ENCODE results near the gene MME. TPM values are rescaled to one million over a fixed set of nuclear protein-coding genes. Genes with fewer than 3 reads are reported as not detected.

MME gene
- total and polyA plus RNA-seq, 2 donors (not counting 1 experiment from before 2014, with no cell fraction given) = 137 to 451 TPM

- DNase-seq (ENCODE audit: low read depth in 2 of 2) = no peak
- no peaks in the 10 kb centered on the region for H3K27me3 ChIP-seq (ENCODE audit: control insufficient read depth, insufficient read depth, low read length)
- no peaks in the 10 kb centered on the region for H3K36me3 ChIP-seq (ENCODE audit: control insufficient read depth, insufficient read depth, low read length)
- no peak overlapping the region for H3K9ac ChIP-seq (ENCODE audit: insufficient read depth, low read length)
- H3K9me3 ChIP-seq (ENCODE audit: control insufficient read depth, insufficient read depth, low read depth, low read length) = no peaks in the 10 kb centered on the region
- H2AFZ ChIP-seq (ENCODE audit: low read length) = no peak overlapping the region
- no peak overlapping the region for H3K27ac ChIP-seq (ENCODE audit: insufficient read depth, low read length)
- no peaks in the 10 kb centered on the region for H3K79me2 ChIP-seq (ENCODE audit: control insufficient read depth, insufficient read depth, low read length)
- H3K4me3 ChIP-seq (replicated peaks in 1 of 4; ENCODE audit: control extremely low read depth in 1 of 4, insufficient read depth in 1 of 4, low read depth in 3 of 4, low read length in 4 of 4) = no peak overlapping the region
- H3K4me2 ChIP-seq (ENCODE audit: extremely low read depth, insufficient read depth, low read length) = no peak overlapping the region
- TF ChIP-seq CTCF (conservative IDR thresholded peaks at IDR 0.05 in 1 of 2, IDR thresholded peaks at IDR 0.05 in 1 of 2; ENCODE audit: low read depth in 1 of 2, low read length in 2 of 2) (no peak), EZH2 (IDR thresholded peaks at IDR 0.05; ENCODE audit: low read length, missing control alignments) (no peak)
- no peaks in the 10 kb centered on the region for H3K4me1 ChIP-seq (ENCODE audit: control insufficient read depth, extremely low read depth, insufficient read depth, low read length)
- H4K20me1 ChIP-seq (ENCODE audit: control insufficient read depth, extremely low read depth, insufficient read depth, low read length) = no peaks in the 10 kb centered on the region
Observed at GRCh38 chr3:155093261-155093660, 13.1 kb downstream of the MME start.

GRCh38 chr3:155096303-155097008, 16.3 kb downstream of the MME start:
- Histone ChIP-seq H3K9ac (ENCODE audit: insufficient read depth, low read length) (no peak overlapping the region), H3K79me2 (ENCODE audit: control insufficient read depth, insufficient read depth, low read length) (no peaks in the 10 kb centered on the region), H3K9me3 (ENCODE audit: control insufficient read depth, insufficient read depth, low read depth, low read length) (no peaks in the 10 kb centered on the region), H2AFZ (ENCODE audit: low read length) (no peak overlapping the region), H3K27ac (ENCODE audit: insufficient read depth, low read length) (no peak overlapping the region), H3K4me1 (ENCODE audit: control insufficient read depth, extremely low read depth, insufficient read depth, low read length) (no peaks in the 10 kb centered on the region), H3K4me3 (replicated peaks in 1 of 4; ENCODE audit: control extremely low read depth in 1 of 4, insufficient read depth in 1 of 4, low read depth in 3 of 4, low read length in 4 of 4) (no peak overlapping the region), H3K27me3 (ENCODE audit: control insufficient read depth, insufficient read depth, low read length) (no peaks in the 10 kb centered on the region), H3K4me2 (ENCODE audit: extremely low read depth, insufficient read depth, low read length) (no peak overlapping the region), H4K20me1 (ENCODE audit: control insufficient read depth, extremely low read depth, insufficient read depth, low read length) (no peaks in the 10 kb centered on the region), H3K36me3 (ENCODE audit: control insufficient read depth, insufficient read depth, low read length) (no peaks in the 10 kb centered on the region)
- no peak for TF ChIP-seq CTCF (conservative IDR thresholded peaks at IDR 0.05 in 1 of 2, IDR thresholded peaks at IDR 0.05 in 1 of 2; ENCODE audit: low read depth in 1 of 2, low read length in 2 of 2)
- no peak for TF ChIP-seq EZH2 (IDR thresholded peaks at IDR 0.05; ENCODE audit: low read length, missing control alignments)
- no peak for DNase-seq (ENCODE audit: low read depth in 2 of 2)

DNA sequence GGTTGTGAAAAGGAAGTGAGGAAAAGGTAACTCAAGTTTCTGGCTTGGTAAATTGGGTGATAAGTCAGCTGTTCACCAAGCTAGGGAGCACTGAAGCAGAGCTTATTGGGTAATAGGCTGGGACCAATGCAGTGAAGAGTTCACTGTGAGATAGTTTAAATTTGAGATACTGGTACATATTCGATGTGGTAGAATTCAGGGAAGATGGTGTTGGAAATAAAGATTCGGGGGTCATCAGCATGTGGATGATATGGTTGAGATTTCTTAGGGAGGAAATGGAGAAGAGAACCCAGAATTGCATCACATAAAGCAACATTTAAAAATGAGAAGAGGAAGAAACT, 16.9 kb downstream of the MME start:
- Histone ChIP-seq H3K4me2 (ENCODE audit: extremely low read depth, insufficient read depth, low read length) (no peak overlapping the region), H3K9ac (ENCODE audit: insufficient read depth, low read length) (no peak overlapping the region), H2AFZ (ENCODE audit: low read length) (no peak overlapping the region), H3K4me3 (replicated peaks in 1 of 4; ENCODE audit: control extremely low read depth in 1 of 4, insufficient read depth in 1 of 4, low read depth in 3 of 4, low read length in 4 of 4) (no peak overlapping the region), H3K27ac (ENCODE audit: insufficient read depth, low read length) (no peak overlapping the region), H3K36me3 (ENCODE audit: control insufficient read depth, insufficient read depth, low read length) (no peaks in the 10 kb centered on the region), H3K4me1 (ENCODE audit: control insufficient read depth, extremely low read depth, insufficient read depth, low read length) (peaks cover 4% of the 10 kb centered on the region), H3K79me2 (ENCODE audit: control insufficient read depth, insufficient read depth, low read length) (no peaks in the 10 kb centered on the region), H3K9me3 (ENCODE audit: control insufficient read depth, insufficient read depth, low read depth, low read length) (no peaks in the 10 kb centered on the region), H3K27me3 (ENCODE audit: control insufficient read depth, insufficient read depth, low read length) (no peaks in the 10 kb centered on the region), H4K20me1 (ENCODE audit: control insufficient read depth, extremely low read depth, insufficient read depth, low read length) (no peaks in the 10 kb centered on the region)
- no peak for DNase-seq (ENCODE audit: low read depth in 2 of 2)
- TF ChIP-seq CTCF (conservative IDR thresholded peaks at IDR 0.05 in 1 of 2, IDR thresholded peaks at IDR 0.05 in 1 of 2; ENCODE audit: low read depth in 1 of 2, low read length in 2 of 2) = no peak
- TF ChIP-seq EZH2 (IDR thresholded peaks at IDR 0.05; ENCODE audit: low read length, missing control alignments) = no peak

Data from fibroblast of lung (primary cell).